Chondrocyte (in vitro differentiated cells): ENCODE measurements around the gene RNF181. TPM values are rescaled to one million over a fixed set of nuclear protein-coding genes. Genes with fewer than 3 reads are reported as not detected.

ENCODE experiments used
- DNase-seq: peaks from one replicate; pipeline ENCODE4 v3.0.0; 2021; ENCODE audit warnings: mixed read lengths, low spot score
- H3K27ac Mint-ChIP-seq: one replicate; pipeline ENCODE4 v1.8.0; 2021; ENCODE audit warnings: mild to moderate bottlenecking, moderate library complexity, mixed read lengths; ENCODE audit not compliant: unreplicated experiment
- H3K27me3 Mint-ChIP-seq: 2 replicates; pipeline ENCODE4 v1.8.0; 2021; ENCODE audit warnings: low read depth, mixed read lengths
- H3K36me3 Mint-ChIP-seq: 2 replicates; pipeline ENCODE4 v1.8.0; 2021; ENCODE audit warnings: low read depth, mixed read lengths
- H3K4me1 Mint-ChIP-seq: 2 replicates; pipeline ENCODE4 v1.8.0; 2021; ENCODE audit warnings: low read depth, mild to moderate bottlenecking, mixed read lengths
- H3K4me3 Mint-ChIP-seq: one replicate; pipeline ENCODE4 v1.8.0; 2021; ENCODE audit warnings: mild to moderate bottlenecking, moderate library complexity, mixed read lengths; ENCODE audit not compliant: unreplicated experiment
- H3K9me3 Mint-ChIP-seq: 2 replicates; pipeline ENCODE4 v1.8.0; 2021; ENCODE audit warnings: low read depth, mixed read lengths
- total RNA-seq: library from RNA; stranded (reverse); gene quantifications from 3 replicates; pipeline ENCODE4 v1.2.1, GENCODE V29; 2021
- TF ChIP-seq, protein P1 (sequence below): fragments of 200-600 bp; sonication (generic); IDR thresholded peaks from 2 replicates; pipeline ENCODE4 v1.5.0; 2021; ENCODE audit warnings: antibody characterized with exemption, mild to moderate bottlenecking, moderate library complexity

The RNF181 gene
- total RNA-seq, 1 donor from 2014 or later = 89.4 TPM

DNA sequence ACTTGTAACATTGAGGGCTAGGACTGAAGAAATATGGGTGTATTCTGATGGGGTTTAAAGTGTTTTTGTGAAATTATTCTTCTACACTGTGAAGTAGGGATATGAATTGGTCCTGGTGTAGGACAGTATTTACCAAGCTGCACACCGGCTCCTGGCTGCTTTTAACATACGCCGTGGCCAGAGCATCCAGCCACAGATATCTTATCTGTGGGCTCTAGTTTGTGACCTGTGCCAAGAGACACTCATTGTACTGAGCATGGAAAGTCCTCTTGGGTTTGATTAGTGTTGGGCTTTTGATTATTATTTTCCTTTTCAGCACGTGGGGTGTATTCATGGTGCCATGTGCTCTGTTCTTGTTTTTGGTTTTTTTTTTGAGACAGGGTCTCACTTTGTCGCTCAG lies 28.4 kb downstream of the RNF181 start:
- H3K4me3 Mint-ChIP-seq = no peak overlapping the region

DNA sequence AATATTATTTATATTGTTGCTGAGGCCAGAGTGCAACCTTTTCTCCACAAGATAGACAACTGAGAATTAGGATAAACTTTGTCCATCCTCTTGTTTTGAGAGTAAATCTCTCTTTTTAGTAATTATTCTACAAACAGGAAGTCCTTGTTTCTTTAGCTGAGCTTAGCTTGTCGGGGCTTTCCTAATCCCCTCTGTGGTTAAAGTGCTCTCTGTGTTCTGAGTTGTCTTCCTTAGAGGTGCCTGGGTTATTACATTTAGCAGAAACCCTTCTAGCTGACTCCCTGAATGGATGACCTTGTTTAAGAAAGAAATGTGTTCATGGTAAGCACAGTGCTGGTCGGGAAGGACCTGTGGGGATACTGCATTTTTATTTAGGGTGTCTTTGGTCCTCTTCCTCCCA lies 33.1 kb downstream of the RNF181 start:
- H3K4me3 Mint-ChIP-seq = no peak overlapping the region
- TF ChIP-seq, protein P1, sequence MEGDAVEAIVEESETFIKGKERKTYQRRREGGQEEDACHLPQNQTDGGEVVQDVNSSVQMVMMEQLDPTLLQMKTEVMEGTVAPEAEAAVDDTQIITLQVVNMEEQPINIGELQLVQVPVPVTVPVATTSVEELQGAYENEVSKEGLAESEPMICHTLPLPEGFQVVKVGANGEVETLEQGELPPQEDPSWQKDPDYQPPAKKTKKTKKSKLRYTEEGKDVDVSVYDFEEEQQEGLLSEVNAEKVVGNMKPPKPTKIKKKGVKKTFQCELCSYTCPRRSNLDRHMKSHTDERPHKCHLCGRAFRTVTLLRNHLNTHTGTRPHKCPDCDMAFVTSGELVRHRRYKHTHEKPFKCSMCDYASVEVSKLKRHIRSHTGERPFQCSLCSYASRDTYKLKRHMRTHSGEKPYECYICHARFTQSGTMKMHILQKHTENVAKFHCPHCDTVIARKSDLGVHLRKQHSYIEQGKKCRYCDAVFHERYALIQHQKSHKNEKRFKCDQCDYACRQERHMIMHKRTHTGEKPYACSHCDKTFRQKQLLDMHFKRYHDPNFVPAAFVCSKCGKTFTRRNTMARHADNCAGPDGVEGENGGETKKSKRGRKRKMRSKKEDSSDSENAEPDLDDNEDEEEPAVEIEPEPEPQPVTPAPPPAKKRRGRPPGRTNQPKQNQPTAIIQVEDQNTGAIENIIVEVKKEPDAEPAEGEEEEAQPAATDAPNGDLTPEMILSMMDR = no peak
- no peaks in the 10 kb centered on the region for H3K4me1 Mint-ChIP-seq
- H3K27ac Mint-ChIP-seq = no peak overlapping the region
- no peaks in the 10 kb centered on the region for H3K9me3 Mint-ChIP-seq
- no peaks in the 10 kb centered on the region for H3K27me3 Mint-ChIP-seq
- H3K36me3 Mint-ChIP-seq = peaks cover 41% of the 10 kb centered on the region
- no peak for DNase-seq

More for the DNA sequence above, 28.4 kb downstream of the RNF181 start:
- TF ChIP-seq, protein P1 = no peak
- H3K27ac Mint-ChIP-seq = no peak overlapping the region
- peaks cover 37% of the 10 kb centered on the region for H3K36me3 Mint-ChIP-seq
- DNase-seq = no peak
- peaks cover 5% of the 10 kb centered on the region for H3K4me1 Mint-ChIP-seq
- no peaks in the 10 kb centered on the region for H3K9me3 Mint-ChIP-seq
- no peaks in the 10 kb centered on the region for H3K27me3 Mint-ChIP-seq

DNA sequence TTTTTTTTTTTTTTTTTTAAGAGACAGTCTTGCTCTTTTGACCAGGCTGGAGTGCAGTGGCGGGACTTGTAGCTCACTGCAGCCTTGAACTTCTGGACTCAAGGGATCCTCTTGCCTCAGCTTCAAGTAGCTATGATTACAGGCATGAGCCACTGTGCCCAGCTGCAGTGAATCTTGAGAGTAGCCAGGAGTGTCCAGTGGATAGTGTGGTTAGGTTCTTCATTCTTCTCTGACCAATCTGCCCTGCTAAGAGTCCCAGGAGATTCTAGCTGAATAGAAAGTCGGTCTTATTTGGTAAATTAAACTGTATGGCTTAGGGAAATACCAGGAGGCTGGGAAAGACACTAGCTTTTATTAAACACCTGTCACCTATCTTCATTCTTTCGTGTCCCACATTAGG lies 35.8 kb downstream of the RNF181 start:
- peaks cover 33% of the 10 kb centered on the region for H3K36me3 Mint-ChIP-seq
- no peak overlapping the region for H3K4me3 Mint-ChIP-seq
- no peaks in the 10 kb centered on the region for H3K27me3 Mint-ChIP-seq
- peak overlapping the region; percentile 12 for H3K27ac Mint-ChIP-seq
- no peaks in the 10 kb centered on the region for H3K9me3 Mint-ChIP-seq
- no peaks in the 10 kb centered on the region for H3K4me1 Mint-ChIP-seq
- TF ChIP-seq, protein P1 = no peak
- DNase-seq = no peak

DNA sequence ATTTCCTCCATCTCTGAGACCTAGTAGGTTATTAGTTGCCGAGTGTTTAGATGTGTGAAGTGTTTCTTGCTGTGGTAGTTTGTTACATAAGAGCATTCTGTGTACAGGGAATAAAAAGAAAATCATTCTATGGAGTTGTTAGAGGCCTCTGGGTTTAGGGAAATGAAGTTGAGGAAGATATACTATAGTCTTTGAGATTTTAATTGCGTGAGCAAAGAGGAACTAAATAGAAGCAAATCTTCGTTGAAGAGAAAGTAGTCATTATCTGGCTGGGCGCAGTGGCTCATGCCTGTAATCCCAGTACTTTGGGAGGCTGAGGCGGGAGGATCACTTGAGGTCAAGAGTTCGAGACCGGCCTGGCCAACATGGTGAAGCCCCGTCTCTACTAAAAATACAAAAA lies 39.5 kb downstream of the RNF181 start:
- Mint-ChIP-seq H3K4me3 (no peak overlapping the region), H3K27ac (no peak overlapping the region), H3K4me1 (peaks cover 2% of the 10 kb centered on the region), H3K9me3 (no peaks in the 10 kb centered on the region), H3K36me3 (peaks cover 34% of the 10 kb centered on the region), H3K27me3 (no peaks in the 10 kb centered on the region)
- no peak for DNase-seq
- TF ChIP-seq, protein P1 = no peak

DNA sequence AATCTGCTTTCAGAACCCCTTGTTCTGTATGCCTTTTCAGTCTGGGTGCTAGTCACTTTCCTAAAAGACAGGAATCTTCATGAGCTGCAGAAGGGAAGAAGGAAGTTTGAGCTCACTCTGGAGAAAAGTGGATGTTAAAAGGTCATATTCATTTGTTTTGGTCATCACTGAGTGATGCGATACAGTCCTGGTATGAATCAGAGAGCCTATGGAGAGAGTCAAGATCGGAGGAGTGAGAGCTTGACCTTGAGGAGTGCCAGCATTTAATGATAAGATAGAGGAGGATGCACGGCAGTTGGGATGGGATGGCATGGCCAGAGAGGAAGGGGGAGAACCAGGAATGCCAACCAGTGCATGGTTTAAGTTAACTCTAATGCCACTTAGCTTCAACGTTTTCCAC lies 40.1 kb downstream of the RNF181 start:
- H3K36me3 Mint-ChIP-seq = peaks cover 33% of the 10 kb centered on the region
- DNase-seq = no peak
- no peaks in the 10 kb centered on the region for H3K27me3 Mint-ChIP-seq
- no peak overlapping the region for H3K27ac Mint-ChIP-seq
- TF ChIP-seq, protein P1 = no peak
- no peak overlapping the region for H3K4me3 Mint-ChIP-seq
- H3K9me3 Mint-ChIP-seq = no peaks in the 10 kb centered on the region
- H3K4me1 Mint-ChIP-seq = peaks cover 2% of the 10 kb centered on the region
